HG02970 (cell line): ENCODE results near the gene UBE2D2.
A peak's percentile ranks its signal among the peaks of the same experiment; 100 is the strongest.

Experiments
- ATAC-seq: cut with Tn5 transposase; IDR thresholded peaks from one replicate; pipeline ENCODE4 v1.9.1; 2021; ENCODE audit warnings: mild to moderate bottlenecking, moderate library complexity, moderate number of reproducible peaks; ENCODE audit not compliant: unreplicated experiment, low FRiP score

The UBE2D2 gene

GRCh38 chr5:139634028-139634325, 72.8 kb downstream of the UBE2D2 start:
- ATAC-seq = no peak

DNA sequence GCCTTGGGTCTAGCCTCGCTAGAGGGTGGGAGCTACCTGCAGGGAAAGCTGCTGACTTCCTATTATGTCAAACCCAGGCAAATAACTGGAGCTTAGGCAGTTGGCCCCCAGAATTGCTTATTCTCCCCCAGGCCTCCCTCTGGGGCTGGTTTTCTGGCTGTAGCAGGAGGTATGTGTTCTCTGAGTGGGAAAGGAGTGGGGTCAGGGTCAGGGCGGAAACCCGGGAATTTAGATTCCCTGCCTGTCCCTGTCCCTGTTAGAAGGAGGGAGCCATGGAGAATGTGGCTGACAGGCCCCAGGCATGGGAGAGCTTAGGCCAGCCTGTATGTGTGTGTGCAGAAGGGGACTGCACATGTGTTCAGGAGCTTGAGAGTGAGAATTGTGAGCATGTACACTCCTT, 73.4 kb downstream of the UBE2D2 start:
- ATAC-seq = no peak

- no peak for ATAC-seq
These were observed 74.1 kb downstream of the UBE2D2 start for GRCh38 chr5:139635191-139635590.

DNA sequence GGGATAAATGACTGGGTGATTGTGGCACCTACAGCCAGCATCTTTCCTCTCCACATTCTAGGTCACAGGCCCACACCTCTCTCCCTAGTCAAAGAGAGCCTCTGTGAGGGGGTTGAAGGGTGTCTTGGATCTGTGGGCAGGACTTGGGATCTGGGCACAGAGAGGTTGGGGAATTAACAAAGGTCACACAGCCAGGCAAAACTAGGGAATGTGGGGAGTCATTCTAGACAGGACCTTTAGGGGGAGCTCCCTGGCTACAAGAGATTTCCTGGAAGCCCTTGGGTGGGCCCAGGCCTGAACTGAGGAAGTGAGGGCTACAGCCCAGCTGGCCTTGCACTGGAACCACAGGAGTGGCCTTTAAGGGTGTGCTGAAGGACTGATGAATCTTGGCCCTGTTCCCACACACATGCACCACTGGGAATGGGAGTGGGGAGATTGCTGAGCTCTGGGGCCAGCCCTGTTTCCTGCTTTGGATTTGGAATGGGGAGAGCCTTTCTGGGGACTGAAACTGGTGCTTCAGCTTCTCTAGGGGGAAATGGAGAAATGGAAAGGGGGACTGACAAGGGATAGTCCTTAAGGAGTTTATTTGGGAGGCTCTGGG, 74.6 kb downstream of the UBE2D2 start:
- peak; percentile 6 for ATAC-seq

GRCh38 chr5:139636207-139636792, 75.2 kb downstream of the UBE2D2 start:
- peak; percentile 45 for ATAC-seq

DNA sequence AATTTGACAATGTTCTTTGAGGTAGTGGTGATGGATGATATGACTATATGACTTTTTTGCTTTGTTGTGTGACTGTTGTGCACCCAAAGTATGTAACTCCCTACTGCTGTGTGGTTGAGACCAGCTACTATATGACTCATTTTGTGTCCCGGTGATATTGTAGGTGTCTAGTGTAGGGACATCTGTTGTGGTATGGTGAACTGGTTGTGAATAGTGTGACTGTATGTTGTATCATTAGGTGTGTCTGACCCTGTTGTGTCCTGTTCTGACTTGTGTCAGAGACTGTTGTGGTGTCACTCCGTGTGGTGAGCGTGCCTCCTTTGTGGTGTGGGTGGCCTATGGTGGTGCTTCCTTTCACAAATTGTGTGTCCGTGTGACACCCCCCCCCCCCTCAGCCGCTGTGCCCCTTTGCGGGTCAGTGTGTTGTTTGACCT, 75.9 kb downstream of the UBE2D2 start:
- no peak for ATAC-seq

DNA sequence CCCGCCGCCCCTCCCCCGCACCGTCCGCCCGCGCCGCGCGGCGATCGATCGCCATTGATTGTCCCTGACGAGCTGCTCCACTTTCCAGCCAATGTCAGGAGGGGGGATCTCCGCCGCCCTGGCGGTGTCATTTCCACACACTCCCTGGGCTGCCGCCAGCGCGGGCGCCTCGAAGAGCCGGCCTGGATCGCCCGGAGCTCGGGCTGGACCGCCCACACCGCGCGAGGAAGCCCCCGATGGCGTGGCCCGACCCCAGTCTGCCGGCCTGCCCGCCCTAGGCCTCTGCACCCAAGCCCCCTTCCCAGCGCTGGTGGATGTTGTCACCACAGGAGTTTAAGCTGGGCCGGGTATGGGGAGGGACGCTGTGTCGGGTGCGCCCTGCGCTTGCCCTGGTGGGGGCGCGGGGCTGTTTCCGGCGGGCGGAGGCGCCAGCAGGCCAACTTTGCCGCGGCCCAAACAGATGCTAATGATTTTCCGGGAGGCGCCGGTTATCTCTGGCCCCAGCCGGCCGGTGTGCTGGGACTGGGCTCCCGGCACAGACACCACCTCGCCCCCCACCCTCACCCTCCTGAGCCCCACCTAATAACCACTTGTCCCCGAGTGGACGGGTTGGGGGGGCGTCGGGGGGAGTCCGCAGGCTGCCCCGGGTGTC, 76.4 kb downstream of the UBE2D2 start:
- no peak for ATAC-seq

- no peak for ATAC-seq
These were observed 77.1 kb downstream of the UBE2D2 start for GRCh38 chr5:139638090-139638735.

- no peak for ATAC-seq
These were observed 77.8 kb downstream of the UBE2D2 start for GRCh38 chr5:139638736-139639618.

DNA sequence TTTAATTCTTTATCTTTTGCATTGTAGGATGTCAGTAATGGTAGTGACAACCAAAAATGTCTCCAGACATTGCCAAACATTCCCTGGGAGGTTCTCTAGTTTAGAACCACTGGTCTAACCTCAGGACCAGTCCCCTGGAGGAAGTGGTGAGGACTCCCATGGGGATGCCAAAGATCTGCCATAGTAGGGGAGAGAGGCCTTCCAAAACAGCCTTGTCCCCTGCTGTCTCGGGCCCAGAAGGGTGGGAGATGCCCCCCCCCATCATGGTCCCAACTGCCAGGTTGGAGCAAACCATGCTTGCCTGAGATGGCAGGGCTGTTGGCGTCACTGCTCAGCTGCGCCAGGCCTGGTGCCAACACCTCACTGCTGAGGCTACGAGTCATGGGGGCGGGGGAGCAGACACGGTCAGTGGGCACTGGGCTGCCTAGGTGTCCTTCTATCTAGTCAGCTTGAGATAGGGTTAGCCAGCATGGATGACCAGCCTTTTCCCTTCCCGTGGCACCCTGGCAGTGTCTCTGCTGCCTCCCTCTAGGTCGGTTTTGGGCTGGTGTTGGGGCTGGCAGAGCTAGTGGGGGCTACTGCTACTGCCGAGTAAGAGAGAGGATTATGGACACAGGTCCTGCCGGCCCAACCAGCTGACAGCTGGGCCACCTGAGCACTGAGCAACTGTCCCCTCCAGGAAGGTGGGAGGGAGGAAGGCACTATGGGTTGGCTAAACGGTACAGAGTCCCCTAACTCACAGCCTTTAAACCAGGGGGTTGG, 78.7 kb downstream of the UBE2D2 start:
- ATAC-seq = no peak

DNA sequence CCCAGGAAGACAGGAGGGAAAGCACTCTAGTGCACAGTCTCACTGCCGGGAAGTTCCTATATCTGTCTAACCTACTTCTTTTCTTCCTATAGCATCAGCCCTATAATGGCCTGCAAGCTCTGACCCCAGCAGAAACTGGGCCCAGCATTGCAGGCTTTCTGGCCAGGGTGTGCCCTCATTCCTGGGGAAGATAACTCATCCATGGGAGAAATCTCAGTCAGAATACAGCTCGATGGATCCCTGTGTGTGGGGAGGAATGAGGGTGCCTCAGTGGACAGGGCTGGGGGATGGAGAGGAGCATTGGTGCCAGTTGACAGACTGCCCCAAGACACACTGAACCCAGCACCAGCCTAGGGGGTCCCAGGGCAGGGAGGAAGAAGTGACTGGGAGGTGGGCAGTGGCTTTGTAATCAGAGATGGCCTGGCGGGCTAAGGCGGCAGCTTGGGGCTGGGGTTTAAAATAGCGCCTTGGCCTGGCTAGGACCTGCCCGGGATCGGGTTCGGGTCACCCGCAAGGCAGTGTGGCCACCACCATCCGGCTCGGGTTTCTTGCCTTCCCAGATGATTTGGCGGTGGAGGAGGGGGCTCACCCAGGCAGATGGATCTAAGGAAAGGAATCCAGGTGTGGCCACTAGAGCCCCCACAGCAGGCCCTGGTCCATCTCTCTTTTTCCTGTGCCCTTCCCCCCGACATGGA, 79.4 kb downstream of the UBE2D2 start:
- no peak for ATAC-seq

DNA sequence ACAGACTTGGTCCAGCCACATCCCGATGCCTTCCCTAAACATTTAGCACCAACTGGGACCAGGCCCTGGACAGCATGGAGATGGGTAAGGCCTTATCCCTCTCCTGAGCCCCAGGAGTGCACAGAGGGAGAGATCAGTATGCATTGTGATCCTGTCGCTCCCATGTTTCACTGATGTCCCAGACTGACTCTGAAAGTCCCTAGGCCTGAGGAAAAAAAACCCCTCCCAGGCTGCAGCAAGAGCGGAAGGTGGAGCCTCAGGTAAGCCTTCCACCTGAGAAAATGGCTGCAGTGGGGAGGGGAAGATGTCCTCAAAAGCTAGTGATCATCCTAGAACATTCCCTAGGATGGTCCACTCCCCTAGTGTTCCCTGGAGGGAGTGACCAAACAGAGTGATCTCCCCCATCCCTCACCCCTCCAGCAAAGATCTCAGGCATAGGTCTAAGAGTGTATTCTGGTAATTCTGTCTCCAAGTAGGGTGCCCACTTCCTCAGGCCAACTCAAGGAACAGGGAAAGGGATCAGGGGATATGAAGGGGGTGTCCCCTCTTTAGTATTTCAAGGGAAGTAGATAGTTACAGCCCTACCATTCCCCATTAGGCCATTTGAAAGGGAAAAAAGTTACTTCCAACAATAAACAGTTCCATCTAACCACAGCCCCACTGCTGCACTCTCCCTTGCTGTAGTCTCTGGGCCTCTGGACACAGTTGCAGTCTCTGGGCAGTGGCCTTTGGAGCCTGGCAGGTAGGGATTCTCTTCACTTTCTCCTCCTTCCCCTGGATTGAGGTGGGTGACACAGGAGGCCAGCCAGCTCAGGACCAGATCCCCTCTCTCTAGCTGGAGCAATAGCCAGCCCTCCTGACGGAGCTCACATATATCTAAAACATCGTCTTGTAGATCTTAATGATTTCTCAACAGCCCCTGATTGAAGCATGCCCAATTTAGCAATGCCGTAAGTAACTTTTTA, 80.3 kb downstream of the UBE2D2 start:
- ATAC-seq = no peak

- ATAC-seq = no peak
These were observed 81.1 kb downstream of the UBE2D2 start for GRCh38 chr5:139642213-139642612.

- ATAC-seq = no peak
These were observed 82.0 kb downstream of the UBE2D2 start for GRCh38 chr5:139642891-139643871.

GRCh38 chr5:139644001-139644456, 82.9 kb downstream of the UBE2D2 start:
- no peak for ATAC-seq

DNA sequence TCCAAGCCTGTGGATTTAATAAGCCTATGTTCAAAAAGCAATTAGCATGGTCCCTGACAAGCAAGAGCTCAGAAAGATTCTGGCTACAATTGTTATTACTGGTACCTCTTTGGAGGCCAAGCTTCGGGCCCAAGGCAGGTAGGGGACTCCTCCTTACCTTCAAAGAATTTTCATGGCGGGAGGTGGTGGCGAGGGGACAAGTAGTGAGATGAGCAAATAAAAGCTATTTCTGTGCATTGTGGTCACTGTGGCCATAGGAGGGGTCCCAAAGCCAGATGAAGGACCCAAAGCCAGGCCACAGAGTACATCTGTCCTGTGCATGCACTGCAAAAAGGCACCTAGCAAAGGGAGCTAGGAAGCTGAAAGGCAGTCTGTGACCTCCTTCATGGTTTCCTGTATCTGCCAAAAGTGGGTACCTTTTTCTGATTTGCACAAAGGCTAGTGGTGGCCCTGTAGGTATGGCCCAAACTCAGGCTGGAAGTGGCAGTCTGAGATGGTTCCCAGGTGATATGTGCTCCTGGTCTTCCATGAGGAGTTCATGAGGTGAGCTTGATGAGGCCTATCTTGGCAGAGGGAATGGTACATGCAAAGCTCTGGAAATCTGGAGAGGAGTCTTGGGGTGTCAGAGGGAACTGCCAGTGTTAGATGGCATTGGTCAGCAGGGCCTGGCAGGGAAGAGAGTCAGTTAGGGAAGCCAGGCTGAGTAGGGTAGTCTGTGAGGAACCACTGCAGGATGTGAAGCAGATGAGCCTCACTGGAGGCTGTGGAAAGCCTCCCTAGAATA, 83.7 kb downstream of the UBE2D2 start:
- ATAC-seq = no peak
